HepG2 (cell line): ENCODE measurements around the gene HEY2. TPM values are rescaled to one million over a fixed set of nuclear protein-coding genes. Genes with fewer than 3 reads are reported as not detected.
A peak's percentile ranks its signal among the peaks of the same experiment; 100 is the strongest.

ENCODE experiments used
- ATF1 ChIP-seq: IDR thresholded peaks from 2 replicates; pipeline ENCODE4 v1.6.1; 2016; ENCODE audit warnings: mild to moderate bottlenecking, control low read depth
- HDAC2 ChIP-seq: sonication (generic); formaldehyde crosslinking; IDR thresholded peaks from 2 replicates; pipeline ENCODE4 v1.4.0; 2020; ENCODE audit warnings: missing genetic modification reagents
- IRF2 ChIP-seq: IDR thresholded peaks from 2 replicates; pipeline ENCODE4 v1.6.1; 2018; ENCODE audit warnings: missing genetic modification reagents, missing compliant biosample characterization
- MXD4 ChIP-seq: IDR thresholded peaks from 2 replicates; pipeline ENCODE4 v1.6.1; 2016; ENCODE audit warnings: mild to moderate bottlenecking, missing biosample characterization, missing genetic modification reagents
- NFATC3 ChIP-seq: sonication (generic); formaldehyde crosslinking; IDR thresholded peaks from 2 replicates; pipeline ENCODE4 v1.5.1; 2020; ENCODE audit warnings: mild to moderate bottlenecking, missing genetic modification reagents
- NRL ChIP-seq: sonication (generic); formaldehyde crosslinking; IDR thresholded peaks from 2 replicates; pipeline ENCODE4 v1.5.0; 2020; ENCODE audit warnings: missing genetic modification reagents, mild to moderate bottlenecking, moderate library complexity, borderline replicate concordance
- RBAK ChIP-seq: sonication (generic); formaldehyde crosslinking; IDR thresholded peaks from 2 replicates; pipeline ENCODE4 v1.5.1; 2020; ENCODE audit warnings: mild to moderate bottlenecking, missing genetic modification reagents
- RBFOX2 ChIP-seq: fragments of 200-400 bp; formaldehyde crosslinking; IDR thresholded peaks from 2 replicates; pipeline ENCODE4 v1.6.1; 2017; ENCODE audit warnings: low read depth, mild to moderate bottlenecking, low read length
- RXRA ChIP-seq: sonication (generic); formaldehyde crosslinking; IDR thresholded peaks from 2 replicates; pipeline ENCODE4 v1.5.1; 2020; ENCODE audit warnings: missing genetic modification reagents
- SETDB1 ChIP-seq: sonication (generic); formaldehyde crosslinking; IDR thresholded peaks from 2 replicates; pipeline ENCODE4 v1.5.1; 2020; ENCODE audit warnings: missing genetic modification reagents, mild to moderate bottlenecking, borderline replicate concordance
- TSC22D2 ChIP-seq: sonication (generic); formaldehyde crosslinking; IDR thresholded peaks from 2 replicates; pipeline ENCODE4 v1.5.1; 2020; ENCODE audit warnings: missing genetic modification reagents, mild to moderate bottlenecking, borderline replicate concordance
- ZNF550 ChIP-seq: sonication (generic); formaldehyde crosslinking; IDR thresholded peaks from 2 replicates; pipeline ENCODE4 v1.4.0; 2020; ENCODE audit warnings: mild to moderate bottlenecking, missing genetic modification reagents, borderline replicate concordance
- polyA plus RNA-seq, 8 experiments: library from polyadenylated mRNA; depleted of rRNA in 3 of 8; stranded (reverse) in 7 of 8; unstranded in 1 of 8; fragments of >200 nt; fragmentation: Illumina TruSeq in 4 of 8; extraction: Trizol in 4 of 8; gene quantifications; 2 replicates each; pipeline versions ENCODE4 v1.2.1 to v1.2.3, GENCODE V29; 2011 to 2016; ENCODE audit warnings: low read depth in 4 of 8, missing spikeins in 1 of 8, mixed read lengths in 1 of 8; ENCODE audit not compliant: insufficient read depth in 1 of 8
- total RNA-seq, 5 experiments: library from RNA; depleted of rRNA; stranded (reverse); fragments of >200 nt; fragmentation: Illumina TruSeq; extraction: Trizol; gene quantifications; 2 replicates each; pipeline ENCODE4 v1.2.3, GENCODE V29; 2016; ENCODE audit warnings: low read depth in 1 of 5
- TF ChIP-seq, protein P1 (sequence below): sonication (generic); formaldehyde crosslinking; IDR thresholded peaks from 2 replicates; pipeline ENCODE4 v1.4.0; 2020; ENCODE audit warnings: missing genetic modification reagents
- TF ChIP-seq, protein P2 (sequence below): sonication (generic); formaldehyde crosslinking; IDR thresholded peaks from 2 replicates; pipeline ENCODE4 v1.5.1; 2020; ENCODE audit warnings: missing genetic modification reagents, mild to moderate bottlenecking, borderline replicate concordance
- TF ChIP-seq, protein P3 (sequence below): sonication (generic); formaldehyde crosslinking; IDR thresholded peaks from 2 replicates; pipeline ENCODE4 v1.5.0; 2020; ENCODE audit warnings: mild to moderate bottlenecking, missing genetic modification reagents
- TF ChIP-seq, protein P4 (sequence below): sonication (generic); formaldehyde crosslinking; IDR thresholded peaks from 2 replicates; pipeline ENCODE4 v1.4.0; 2020; ENCODE audit warnings: missing genetic modification reagents, mild to moderate bottlenecking, borderline replicate concordance

Gene HEY2
- total and polyA plus RNA-seq, 2 of the 13 experiments (the other 11 are each of a cell fraction or from before 2014, with no cell fraction given): 0.04 TPM

DNA sequence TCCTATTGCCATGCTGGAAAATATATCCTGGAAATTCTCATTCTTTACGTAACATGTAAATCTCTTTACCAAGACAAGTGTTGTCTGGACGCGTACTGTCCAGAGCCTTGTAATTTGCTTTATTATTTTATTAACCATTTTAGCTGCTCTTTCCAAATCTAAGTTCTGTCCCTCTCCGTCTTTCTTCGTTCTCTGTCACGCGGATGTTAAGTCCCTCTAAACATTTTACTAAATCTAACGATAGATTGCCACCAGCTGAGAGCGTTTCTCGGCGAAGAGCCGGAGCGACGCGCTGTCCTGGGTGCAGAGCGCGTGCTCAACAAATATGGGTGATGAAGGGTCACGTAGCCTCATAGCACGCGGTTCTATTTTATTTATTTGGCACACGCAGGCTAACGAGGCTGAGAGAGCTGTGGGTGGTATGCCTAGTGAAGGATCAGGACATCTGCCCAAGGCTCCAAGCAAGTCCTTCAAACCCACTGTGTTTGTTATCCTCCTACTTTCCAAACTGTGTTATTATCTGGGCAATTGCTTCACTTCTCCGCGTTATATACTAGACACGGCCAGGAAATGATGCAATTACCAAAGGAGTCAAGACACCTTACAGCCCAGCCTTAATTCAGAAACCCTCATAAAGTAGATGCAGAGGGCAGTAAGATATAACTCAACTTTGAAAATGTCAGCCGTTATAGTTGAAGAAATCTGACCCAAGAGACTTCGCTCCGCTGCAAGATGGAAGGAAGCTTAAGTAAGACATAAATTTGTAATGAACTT, 31.3 kb downstream of the HEY2 start (continued):
- TF ChIP-seq NRL (CRISPR knock-in tag) (peak; percentile 85; the same call in 1 of the 2 replicates), RBAK (CRISPR knock-in tag) (no peak), TSC22D2 (0 out of 2 replicates have a peak, but pooled peaks have one; percentile 31), ATF1 (CRISPR knock-in tag) (0 out of 2 replicates have a peak, but pooled peaks have one; percentile 19), RXRA (CRISPR knock-in tag) (no peak), NFATC3 (CRISPR knock-in tag) (0 out of 2 replicates have a peak, but pooled peaks have one; percentile 82), ZNF550 (no peak), MXD4 (CRISPR knock-in tag) (peak; percentile 71; the same call in 1 of the 2 replicates), SETDB1 (CRISPR knock-in tag) (no peak), RBFOX2 (no peak; the same call in 1 of the 2 replicates), HDAC2 (CRISPR knock-in tag) (0 out of 2 replicates have a peak, but pooled peaks have one; percentile 44), IRF2 (CRISPR knock-in tag) (no peak)
- TF ChIP-seq, protein P1, sequence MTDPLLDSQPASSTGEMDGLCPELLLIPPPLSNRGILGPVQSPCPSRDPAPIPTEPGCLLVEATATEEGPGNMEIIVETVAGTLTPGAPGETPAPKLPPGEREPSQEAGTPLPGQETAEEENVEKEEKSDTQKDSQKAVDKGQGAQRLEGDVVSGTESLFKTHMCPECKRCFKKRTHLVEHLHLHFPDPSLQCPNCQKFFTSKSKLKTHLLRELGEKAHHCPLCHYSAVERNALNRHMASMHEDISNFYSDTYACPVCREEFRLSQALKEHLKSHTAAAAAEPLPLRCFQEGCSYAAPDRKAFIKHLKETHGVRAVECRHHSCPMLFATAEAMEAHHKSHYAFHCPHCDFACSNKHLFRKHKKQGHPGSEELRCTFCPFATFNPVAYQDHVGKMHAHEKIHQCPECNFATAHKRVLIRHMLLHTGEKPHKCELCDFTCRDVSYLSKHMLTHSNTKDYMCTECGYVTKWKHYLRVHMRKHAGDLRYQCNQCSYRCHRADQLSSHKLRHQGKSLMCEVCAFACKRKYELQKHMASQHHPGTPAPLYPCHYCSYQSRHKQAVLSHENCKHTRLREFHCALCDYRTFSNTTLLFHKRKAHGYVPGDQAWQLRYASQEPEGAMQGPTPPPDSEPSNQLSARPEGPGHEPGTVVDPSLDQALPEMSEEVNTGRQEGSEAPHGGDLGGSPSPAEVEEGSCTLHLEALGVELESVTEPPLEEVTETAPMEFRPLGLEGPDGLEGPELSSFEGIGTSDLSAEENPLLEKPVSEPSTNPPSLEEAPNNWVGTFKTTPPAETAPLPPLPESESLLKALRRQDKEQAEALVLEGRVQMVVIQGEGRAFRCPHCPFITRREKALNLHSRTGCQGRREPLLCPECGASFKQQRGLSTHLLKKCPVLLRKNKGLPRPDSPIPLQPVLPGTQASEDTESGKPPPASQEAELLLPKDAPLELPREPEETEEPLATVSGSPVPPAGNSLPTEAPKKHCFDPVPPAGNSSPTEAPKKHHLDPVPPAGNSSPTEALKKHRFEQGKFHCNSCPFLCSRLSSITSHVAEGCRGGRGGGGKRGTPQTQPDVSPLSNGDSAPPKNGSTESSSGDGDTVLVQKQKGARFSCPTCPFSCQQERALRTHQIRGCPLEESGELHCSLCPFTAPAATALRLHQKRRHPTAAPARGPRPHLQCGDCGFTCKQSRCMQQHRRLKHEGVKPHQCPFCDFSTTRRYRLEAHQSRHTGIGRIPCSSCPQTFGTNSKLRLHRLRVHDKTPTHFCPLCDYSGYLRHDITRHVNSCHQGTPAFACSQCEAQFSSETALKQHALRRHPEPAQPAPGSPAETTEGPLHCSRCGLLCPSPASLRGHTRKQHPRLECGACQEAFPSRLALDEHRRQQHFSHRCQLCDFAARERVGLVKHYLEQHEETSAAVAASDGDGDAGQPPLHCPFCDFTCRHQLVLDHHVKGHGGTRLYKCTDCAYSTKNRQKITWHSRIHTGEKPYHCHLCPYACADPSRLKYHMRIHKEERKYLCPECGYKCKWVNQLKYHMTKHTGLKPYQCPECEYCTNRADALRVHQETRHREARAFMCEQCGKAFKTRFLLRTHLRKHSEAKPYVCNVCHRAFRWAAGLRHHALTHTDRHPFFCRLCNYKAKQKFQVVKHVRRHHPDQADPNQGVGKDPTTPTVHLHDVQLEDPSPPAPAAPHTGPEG (CRISPR knock-in tag): peak; percentile 79
- TF ChIP-seq, protein P2, sequence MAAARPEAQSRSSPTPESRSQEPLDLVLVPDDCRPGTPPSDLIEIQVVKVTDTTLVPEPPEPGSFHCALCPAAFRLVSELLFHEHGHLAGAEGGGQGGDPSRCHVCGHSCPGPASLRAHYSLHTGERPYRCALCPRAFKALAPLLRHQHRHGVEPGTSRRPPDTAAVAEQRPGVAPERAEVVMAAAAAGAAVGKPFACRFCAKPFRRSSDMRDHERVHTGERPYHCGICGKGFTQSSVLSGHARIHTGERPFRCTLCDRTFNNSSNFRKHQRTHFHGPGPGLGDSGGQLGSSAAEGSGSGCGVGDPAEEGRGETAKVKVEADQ (CRISPR knock-in tag): no peak; the same call in 1 of the 2 replicates
- TF ChIP-seq, protein P3, sequence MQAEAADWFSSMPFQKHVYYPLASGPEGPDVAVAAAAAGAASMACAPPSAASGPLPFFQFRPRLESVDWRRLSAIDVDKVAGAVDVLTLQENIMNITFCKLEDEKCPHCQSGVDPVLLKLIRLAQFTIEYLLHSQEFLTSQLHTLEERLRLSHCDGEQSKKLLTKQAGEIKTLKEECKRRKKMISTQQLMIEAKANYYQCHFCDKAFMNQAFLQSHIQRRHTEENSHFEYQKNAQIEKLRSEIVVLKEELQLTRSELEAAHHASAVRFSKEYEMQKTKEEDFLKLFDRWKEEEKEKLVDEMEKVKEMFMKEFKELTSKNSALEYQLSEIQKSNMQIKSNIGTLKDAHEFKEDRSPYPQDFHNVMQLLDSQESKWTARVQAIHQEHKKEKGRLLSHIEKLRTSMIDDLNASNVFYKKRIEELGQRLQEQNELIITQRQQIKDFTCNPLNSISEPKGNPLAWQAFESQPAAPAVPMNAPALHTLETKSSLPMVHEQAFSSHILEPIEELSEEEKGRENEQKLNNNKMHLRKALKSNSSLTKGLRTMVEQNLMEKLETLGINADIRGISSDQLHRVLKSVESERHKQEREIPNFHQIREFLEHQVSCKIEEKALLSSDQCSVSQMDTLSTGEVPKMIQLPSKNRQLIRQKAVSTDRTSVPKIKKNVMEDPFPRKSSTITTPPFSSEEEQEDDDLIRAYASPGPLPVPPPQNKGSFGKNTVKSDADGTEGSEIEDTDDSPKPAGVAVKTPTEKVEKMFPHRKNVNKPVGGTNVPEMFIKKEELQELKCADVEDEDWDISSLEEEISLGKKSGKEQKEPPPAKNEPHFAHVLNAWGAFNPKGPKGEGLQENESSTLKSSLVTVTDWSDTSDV (CRISPR knock-in tag): peak; percentile 83; the same call in 1 of the 2 replicates
- TF ChIP-seq, protein P4, sequence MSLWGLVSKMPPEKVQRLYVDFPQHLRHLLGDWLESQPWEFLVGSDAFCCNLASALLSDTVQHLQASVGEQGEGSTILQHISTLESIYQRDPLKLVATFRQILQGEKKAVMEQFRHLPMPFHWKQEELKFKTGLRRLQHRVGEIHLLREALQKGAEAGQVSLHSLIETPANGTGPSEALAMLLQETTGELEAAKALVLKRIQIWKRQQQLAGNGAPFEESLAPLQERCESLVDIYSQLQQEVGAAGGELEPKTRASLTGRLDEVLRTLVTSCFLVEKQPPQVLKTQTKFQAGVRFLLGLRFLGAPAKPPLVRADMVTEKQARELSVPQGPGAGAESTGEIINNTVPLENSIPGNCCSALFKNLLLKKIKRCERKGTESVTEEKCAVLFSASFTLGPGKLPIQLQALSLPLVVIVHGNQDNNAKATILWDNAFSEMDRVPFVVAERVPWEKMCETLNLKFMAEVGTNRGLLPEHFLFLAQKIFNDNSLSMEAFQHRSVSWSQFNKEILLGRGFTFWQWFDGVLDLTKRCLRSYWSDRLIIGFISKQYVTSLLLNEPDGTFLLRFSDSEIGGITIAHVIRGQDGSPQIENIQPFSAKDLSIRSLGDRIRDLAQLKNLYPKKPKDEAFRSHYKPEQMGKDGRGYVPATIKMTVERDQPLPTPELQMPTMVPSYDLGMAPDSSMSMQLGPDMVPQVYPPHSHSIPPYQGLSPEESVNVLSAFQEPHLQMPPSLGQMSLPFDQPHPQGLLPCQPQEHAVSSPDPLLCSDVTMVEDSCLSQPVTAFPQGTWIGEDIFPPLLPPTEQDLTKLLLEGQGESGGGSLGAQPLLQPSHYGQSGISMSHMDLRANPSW (CRISPR knock-in tag): no peak; the same call in none of the 2 replicates
